B cell (primary cell): ENCODE measurements around the gene PRKCA. TPM values are rescaled to one million over a fixed set of nuclear protein-coding genes. Genes with fewer than 3 reads are reported as not detected.

Experiments
- ATAC-seq: fragments of 200-7000 bp; cut with Tn5 transposase; one replicate; pipeline ENCODE4 v1.10.0; 2021; ENCODE audit warnings: low read depth, mild to moderate bottlenecking, moderate number of reproducible peaks, moderate library complexity
- CTCF ChIA-PET: fragments of 350-600 bp; sonication (Branson Sonifier 250); formaldehyde crosslinking; loops from one replicate; lab custom pipeline; 2021; ENCODE audit warnings: antibody characterized with exemption, inconsistent platforms; lab: Charles Lee
- POLR2A ChIA-PET: fragments of 350-600 bp; sonication (Branson Sonifier 250); formaldehyde crosslinking; loops from one replicate; lab custom pipeline; 2021; ENCODE audit warnings: antibody characterized with exemption; lab: Charles Lee
- DNase-seq: peaks from one replicate; pipeline ENCODE4 v3.0.0; 2013
- H2AFZ ChIP-seq: 2 replicates; pipeline ENCODE4 v1.6.1; 2012; ENCODE audit warnings: mild to moderate bottlenecking, low read depth, low read length; ENCODE audit not compliant: insufficient read depth, poor library complexity, severe bottlenecking
- H3K27ac ChIP-seq, 2 donors: 1 replicate in 1 of 2; 2 replicates in 1 of 2; pipeline ENCODE4 v1.5.1; 2012 to 2013; ENCODE audit warnings: low read length in 2 of 2, mild to moderate bottlenecking in 2 of 2, moderate library complexity in 1 of 2
- H3K27me3 ChIP-seq, 4 experiments: fragments of 200-600 bp in 1 of 4; sonication (generic) in 1 of 4; replicated peaks in 1 of 4; 1 replicate in 2 of 4; 2 replicates in 2 of 4; pipeline versions ENCODE4 v1.6.1 to v1.7.0; 2013 to 2016; ENCODE audit warnings: low read length in 3 of 4, mild to moderate bottlenecking in 2 of 4, mixed read lengths in 1 of 4, moderate library complexity in 1 of 4; ENCODE audit not compliant: insufficient read depth in 4 of 4, control insufficient read depth in 3 of 4; ENCODE audit errors: control extremely low read depth in 1 of 4
- H3K36me3 ChIP-seq, 2 experiments: replicated peaks in 1 of 2; 1 replicate in 1 of 2; 2 replicates in 1 of 2; pipeline versions ENCODE4 v1.6.1 to v1.7.1; 2013; ENCODE audit warnings: low read length in 1 of 2; ENCODE audit not compliant: insufficient read depth in 2 of 2, control insufficient read depth in 1 of 2; ENCODE audit errors: control extremely low read depth in 1 of 2, extremely low read depth in 1 of 2
- H3K4me1 ChIP-seq, 2 donors: fragments of 200-600 bp in 1 of 2; sonication (generic) in 1 of 2; 1 replicate in 1 of 2; 2 replicates in 1 of 2; pipeline versions ENCODE4 v1.5.1 to v1.6.1; 2013 to 2017; ENCODE audit warnings: low read length in 2 of 2; ENCODE audit not compliant: control insufficient read depth in 2 of 2, insufficient read depth in 2 of 2
- H3K4me2 ChIP-seq: replicated peaks from 2 replicates; pipeline ENCODE3; 2012; ENCODE audit warnings: mild to moderate bottlenecking, low read depth, low read length; ENCODE audit not compliant: poor library complexity, severe bottlenecking
- H3K4me3 ChIP-seq, 5 experiments: fragments of 200-600 bp in 1 of 5; sonication (generic) in 1 of 5; 1 replicate in 3 of 5; 2 replicates in 2 of 5; pipeline versions ENCODE4 v1.5.1 to v1.7.0; 2011 to 2016; ENCODE audit warnings: low read length in 4 of 5, mild to moderate bottlenecking in 4 of 5, low read depth in 2 of 5, control low read depth in 1 of 5, moderate library complexity in 1 of 5; ENCODE audit not compliant: insufficient read depth in 1 of 5; ENCODE audit errors: control extremely low read depth in 1 of 5, extremely low read depth in 1 of 5
- H3K79me2 ChIP-seq: fragments of 200-600 bp; sonication (generic); one replicate; pipeline ENCODE4 v1.6.0; 2016; ENCODE audit warnings: low read length; ENCODE audit not compliant: control insufficient read depth, insufficient read depth
- H3K9ac ChIP-seq: fragments of 200-600 bp; sonication (generic); 2 replicates; pipeline ENCODE4 v1.6.1; 2017; ENCODE audit warnings: mild to moderate bottlenecking, low read length, moderate library complexity
- H3K9me3 ChIP-seq, 3 donors: one replicate each; pipeline versions ENCODE4 v1.6.1 to v1.7.1; 2013; ENCODE audit warnings: low read length in 2 of 3; ENCODE audit not compliant: control insufficient read depth in 2 of 3, insufficient read depth in 1 of 3; ENCODE audit errors: control extremely low read depth in 1 of 3
- H4K20me1 ChIP-seq: 2 replicates; pipeline ENCODE4 v1.6.0; 2012; ENCODE audit warnings: mild to moderate bottlenecking, low read length; ENCODE audit not compliant: insufficient read depth, control insufficient read depth, poor library complexity, severe bottlenecking
- H3K27ac Mint-ChIP-seq: one replicate; pipeline ENCODE4 v1.8.0; 2021; ENCODE audit warnings: mixed read lengths
- H3K27me3 Mint-ChIP-seq: one replicate; pipeline ENCODE4 v1.8.0; 2021; ENCODE audit warnings: mixed read lengths
- H3K4me1 Mint-ChIP-seq: one replicate; pipeline ENCODE4 v1.8.0; 2021; ENCODE audit warnings: mixed read lengths
- H3K4me3 Mint-ChIP-seq: one replicate; pipeline ENCODE4 v1.8.0; 2021; ENCODE audit warnings: mixed read lengths
- H3K9me3 Mint-ChIP-seq: one replicate; pipeline ENCODE4 v1.8.0; 2022; ENCODE audit warnings: mixed read lengths; ENCODE audit not compliant: insufficient read depth
- CTCF ChIP-seq: fragments of 200-600 bp; IDR thresholded peaks from one replicate; pipeline ENCODE4 v1.8.0; 2022; ENCODE audit warnings: antibody characterized with exemption, mild to moderate bottlenecking
- EZH2 ChIP-seq: IDR thresholded peaks from 2 replicates; pipeline ENCODE4 v1.6.1; 2012; ENCODE audit warnings: borderline replicate concordance, low read depth, mild to moderate bottlenecking, moderate library complexity, low read length; ENCODE audit not compliant: insufficient read depth, poor library complexity, severe bottlenecking
- WGBS: methylation state at CpG from one replicate; pipeline ENCODE4 v1.1.5; 2013; ENCODE audit warnings: missing lambda C conversion rate; ENCODE audit not compliant: insufficient coverage; 5-methylcytosine and 5-hydroxymethylcytosine counted together
- intact Hi-C: fragments of 100-400 bp; cut with micrococcal nuclease; formaldehyde crosslinking; loops from one replicate; pipeline ENCODE4 v1.10.0; 2022
- polyA plus RNA-seq: library from polyadenylated mRNA; depleted of rRNA; stranded (reverse); fragments of >200 nt; gene quantifications from 2 replicates; pipeline ENCODE4 v1.2.3, GENCODE V29; 2012
- total RNA-seq, 2 donors: library from RNA; stranded (reverse); fragments of 120-200 nt in 1 of 2; gene quantifications; 1 replicate in 1 of 2; 2 replicates in 1 of 2; pipeline versions ENCODE4 v1.2.3 to v1.2.4, GENCODE V29; 2013 to 2022

Gene PRKCA
- total and polyA plus RNA-seq, 2 donors (not counting 1 experiment from before 2014, with no cell fraction given): 0.33 to 7.7 TPM

- Histone ChIP-seq H3K9me3 (peaks cover 0 to 4% (median 0%) of the 10 kb centered on the region in 3 donors), H3K4me1 (no peaks in the 10 kb centered on the region), H2AFZ (no peak overlapping the region), H3K4me3 (no peak overlapping the region), H3K4me2 (no peak overlapping the region), H3K27me3 (no peaks in the 10 kb centered on the region), H3K27ac (no peak overlapping the region), H3K36me3 (no peaks in the 10 kb centered on the region), H3K79me2 (no peaks in the 10 kb centered on the region), H4K20me1 (no peaks in the 10 kb centered on the region), H3K9ac (no peak overlapping the region)
- no peak for TF ChIP-seq EZH2
- TF ChIP-seq CTCF: no peak
- Mint-ChIP-seq H3K4me1 (no peaks in the 10 kb centered on the region), H3K27me3 (no peaks in the 10 kb centered on the region), H3K4me3 (no peak overlapping the region), H3K9me3 (peaks cover 2% of the 10 kb centered on the region), H3K27ac (no peak overlapping the region)
- POLR2A ChIA-PET: no interaction called here
- ATAC-seq: no peak
- CTCF ChIA-PET: interaction anchor here (0.5 to 0.7 kb wide), 3 partner anchors 369 to 1759 kb away, joined by 3 to 4 read pairs (median 3); no protein-coding TSS in a partner anchor
- WGBS: 86% methylated on average over 4 of the region's 9 CpGs
- no peak for DNase-seq
- intact Hi-C loops: no loop called here
Observed at GRCh38 chr17:66570447-66571195, 268.2 kb downstream of the PRKCA start.

DNA sequence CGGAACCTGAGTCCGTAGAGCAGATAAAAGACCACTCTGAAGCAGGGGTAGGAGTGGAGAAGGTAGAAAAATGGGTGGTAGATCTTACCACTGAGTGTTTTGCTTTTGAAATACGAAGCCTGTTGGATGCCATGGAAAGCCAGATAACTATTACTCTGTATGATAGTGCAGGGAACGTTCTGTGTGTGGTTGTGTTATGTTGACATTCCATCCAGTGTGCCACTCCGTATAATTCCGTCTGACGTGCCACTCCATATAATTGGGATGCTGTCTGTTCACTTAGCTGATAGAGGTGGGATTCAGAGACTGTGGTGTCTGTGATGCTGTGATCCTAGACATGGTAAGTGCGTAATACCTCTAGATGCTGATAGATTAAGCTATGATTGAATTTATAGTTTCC lies 269.3 kb downstream of the PRKCA start:
- H3K36me3 ChIP-seq: no peaks in the 10 kb centered on the region
- no peak for ATAC-seq
- no peak overlapping the region for H3K4me3 ChIP-seq
- no peaks in the 10 kb centered on the region for H3K27me3 ChIP-seq
- no peaks in the 10 kb centered on the region for H3K4me1 ChIP-seq
- peaks cover 2% of the 10 kb centered on the region for H3K9me3 Mint-ChIP-seq
- no peak overlapping the region for H3K4me2 ChIP-seq
- H3K9me3 ChIP-seq: peaks cover 0 to 4% (median 0%) of the 10 kb centered on the region in 3 donors
- POLR2A ChIA-PET: no interaction called here
- H3K79me2 ChIP-seq: no peaks in the 10 kb centered on the region
- no peaks in the 10 kb centered on the region for H3K27me3 Mint-ChIP-seq
- H4K20me1 ChIP-seq: no peaks in the 10 kb centered on the region
- H2AFZ ChIP-seq: no peak overlapping the region
- H3K9ac ChIP-seq: no peak overlapping the region
- CTCF ChIA-PET: no interaction called here
- H3K4me1 Mint-ChIP-seq: no peaks in the 10 kb centered on the region
- intact Hi-C loops: no loop called here
- no peak for DNase-seq
- H3K4me3 Mint-ChIP-seq: no peak overlapping the region
- 92% methylated on average over 8 of the region's 8 CpGs for WGBS
- no peak overlapping the region for H3K27ac Mint-ChIP-seq
- TF ChIP-seq CTCF: no peak
- TF ChIP-seq EZH2: no peak
- no peak overlapping the region for H3K27ac ChIP-seq
